HG03175 (cell line): ENCODE measurements around the gene NCOA1.

Experiments used
- ATAC-seq: cut with Tn5 transposase; IDR thresholded peaks from one replicate; pipeline ENCODE4 v1.9.1; 2021; ENCODE audit warnings: mild to moderate bottlenecking, moderate library complexity; ENCODE audit not compliant: unreplicated experiment

Gene NCOA1

GRCh38 chr2:24816404-24816803 is 325.4 kb downstream of the NCOA1 start:
- no peak for ATAC-seq

GRCh38 chr2:24816884-24817283 is 325.8 kb downstream of the NCOA1 start:
- no peak for ATAC-seq

GRCh38 chr2:24818721-24819167 is 327.7 kb downstream of the NCOA1 start:
- no peak for ATAC-seq

GRCh38 chr2:24819442-24820174 is 328.6 kb downstream of the NCOA1 start:
- ATAC-seq, result no peak

- ATAC-seq, result no peak
These were observed 329.1 kb downstream of the NCOA1 start for GRCh38 chr2:24820175-24820513.
